ENCODE data around the gene MZF1. TPM values are rescaled to one million over a fixed set of nuclear protein-coding genes. Genes with fewer than 3 reads are reported as not detected.

The MZF1 gene
- total and polyA plus RNA-seq, 9 of the 15 experiments (the other 6 are each of a cell fraction or from before 2014, with no cell fraction given) = 0.31 to 29.3 (median 11.5) TPM

- 97% methylated on average over 43 of the region's 107 CpGs for WGBS (ENCODE audit: insufficient coverage, low coverage, missing lambda C conversion rate)
- peaks cover 11% of the 10 kb centered on the region; the same call in 2 of the 3 replicates for H3K36me3 ChIP-seq (ENCODE audit: control insufficient read depth, insufficient read depth, low read length)
- peaks cover 28% of the 10 kb centered on the region for H3K79me2 ChIP-seq (ENCODE audit: control insufficient read depth, insufficient read depth, low read length)
- no TSS peak for BruUV-seq (replicated peaks)
- in situ Hi-C loops (cut with MboI) = no loop called here
- ChIA-PET POLR2A (interaction anchor here (0.9 kb wide), 1 partner anchor 9 kb away, joined by 3 read pairs; no protein-coding TSS in a partner anchor), CTCF (ENCODE audit: low intra/inter-chr PET ratio) (interaction anchor here (0.7 kb wide), 1 partner anchor 19 kb away, joined by 3 read pairs; no protein-coding TSS in a partner anchor)
- no peak overlapping the region; a peak in 1 of 4 replicates for H3K9ac ChIP-seq (ENCODE audit: insufficient read depth in 1 of 2, low read depth in 2 of 2, low read length in 2 of 2)
- no peak overlapping the region for H2AFZ ChIP-seq (ENCODE audit: low read depth, low read length)
- H3K27me3 ChIP-seq (ENCODE audit: control insufficient read depth in 2 of 2, insufficient read depth in 2 of 2, low read length in 2 of 2) = no peaks in the 10 kb centered on the region
- H3K9me3 ChIP-seq (replicated peaks; ENCODE audit: control insufficient read depth, insufficient read depth, low read depth, low read length) = no peaks in the 10 kb centered on the region
- no peak overlapping the region for H3K4me2 ChIP-seq (ENCODE audit: insufficient read depth, low read length)
- no peaks in the 10 kb centered on the region for H4K20me1 ChIP-seq (replicated peaks; ENCODE audit: control insufficient read depth, insufficient read depth, low read length)
- no peak for FAIRE-seq
- no peak for DNase-seq (ENCODE audit: extremely low read depth in 1 of 4, low spot score in 3 of 4)
- intact Hi-C loops (cut with micrococcal nuclease) = no loop called here
- H3K27ac ChIP-seq (ENCODE audit: extremely low read depth, low read depth, low read length) = no peak overlapping the region
- no peak overlapping the region for H3K4me3 ChIP-seq
- ATAC-seq = no peak
- H3K9me1 ChIP-seq (ENCODE audit: control insufficient read depth, insufficient read depth, low read length) = no peaks in the 10 kb centered on the region
- H3K4me1 ChIP-seq (replicated peaks in 1 of 2; ENCODE audit: control insufficient read depth in 2 of 2, insufficient read depth in 2 of 2, low read length in 2 of 2) = peaks cover 8 to 38% of the 10 kb centered on the region in 2 experiments; a peak in 4 of 5 replicates
- TF ChIP-seq GTF2B (IDR thresholded peaks at IDR 0.05; ENCODE audit: extremely low read depth, insufficient read length) = no peak
- TF ChIP-seq ZNF444 (CRISPR knock-in tag; IDR thresholded peaks at IDR 0.05) = no peak
- no peak for TF ChIP-seq ELK3 (CRISPR knock-in tag; IDR thresholded peaks at IDR 0.05)
- no peak for TF ChIP-seq NR1H2 (CRISPR knock-in tag; IDR thresholded peaks at IDR 0.05)
- TF ChIP-seq ZBTB33 (CRISPR knock-in tag; IDR thresholded peaks at IDR 0.05) = peak; percentile 86
- TF ChIP-seq MNT (conservative IDR thresholded peaks at IDR 0.05) = no peak
- no peak for TF ChIP-seq THRB (CRISPR knock-in tag; conservative IDR thresholded peaks at IDR 0.05)
- TF ChIP-seq ZNF3 (CRISPR knock-in tag; IDR thresholded peaks at IDR 0.05) = no peak
- TF ChIP-seq MAFK (IDR thresholded peaks at IDR 0.05; ENCODE audit: low read length) = no peak
- 0 out of 2 replicates have a peak, but pooled peaks have one; percentile 16 for TF ChIP-seq RBFOX2 (IDR thresholded peaks at IDR 0.05; ENCODE audit: low read depth, low read length)
- TF ChIP-seq NEUROD1 (IDR thresholded peaks at IDR 0.05; ENCODE audit: borderline replicate concordance, low read depth, low read length, partially characterized antibody) = no peak
- TF ChIP-seq SMAD2 (IDR thresholded peaks at IDR 0.05; ENCODE audit: low read depth, low read length) = no peak
- TF ChIP-seq SAFB (IDR thresholded peaks at IDR 0.05; ENCODE audit: borderline replicate concordance, low read depth, low read length) = no peak
Measured at GRCh38 chr19:58562122-58563033, 10.8 kb downstream of the MZF1 start.

Data from K562 (cell line).